Hematopoietic multipotent progenitor cell treated with erythropoietin and hydrocortisone succinate and interleukin-3 and kit ligand, for 6 days (in vitro differentiated cells): ENCODE data around the gene ALOX12B.
A peak's percentile ranks its signal among the peaks of the same experiment; 100 is the strongest.
"Not testable (repeated sequence)": the region's sequence is repeated elsewhere in the genome, so short reads cannot be mapped to it uniquely, and the experiment has no call there.

Source experiments
- DNase-seq: peaks from one replicate; pipeline ENCODE4 v3.0.0-alpha.2; 2015

ALOX12B gene

GRCh38 chr17:8041249-8041928 lies 46.1 kb downstream of the ALOX12B start:
- peak; percentile 89 for DNase-seq

DNA sequence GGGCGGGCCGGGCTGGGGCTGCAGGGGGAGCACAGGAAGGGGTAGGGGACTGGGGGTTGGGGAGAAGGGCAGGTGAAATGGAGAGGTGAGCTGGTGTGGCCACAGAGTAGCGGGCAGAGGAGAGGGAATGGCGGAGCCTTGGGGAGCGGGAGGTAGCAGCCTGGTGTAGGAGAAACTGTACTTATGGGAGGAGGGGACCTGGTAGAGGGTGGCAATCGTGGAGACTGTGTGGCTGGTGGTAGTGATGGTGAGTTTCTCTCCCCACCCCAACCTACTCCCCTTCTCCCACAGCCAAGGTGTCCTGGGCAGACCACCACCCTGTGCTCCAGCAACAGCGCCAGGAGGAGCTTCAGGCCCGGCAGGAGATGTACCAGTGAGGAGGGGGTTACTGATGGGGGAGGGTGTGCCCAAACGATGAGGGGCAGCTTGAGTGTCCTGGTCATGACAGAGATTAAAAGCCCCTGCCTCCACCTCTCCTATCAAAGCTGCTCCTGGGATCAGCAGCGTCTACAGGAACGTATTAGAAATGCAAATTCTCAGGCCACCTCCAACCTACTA lies 47.8 kb downstream of the ALOX12B start:
- no peak for DNase-seq

DNA sequence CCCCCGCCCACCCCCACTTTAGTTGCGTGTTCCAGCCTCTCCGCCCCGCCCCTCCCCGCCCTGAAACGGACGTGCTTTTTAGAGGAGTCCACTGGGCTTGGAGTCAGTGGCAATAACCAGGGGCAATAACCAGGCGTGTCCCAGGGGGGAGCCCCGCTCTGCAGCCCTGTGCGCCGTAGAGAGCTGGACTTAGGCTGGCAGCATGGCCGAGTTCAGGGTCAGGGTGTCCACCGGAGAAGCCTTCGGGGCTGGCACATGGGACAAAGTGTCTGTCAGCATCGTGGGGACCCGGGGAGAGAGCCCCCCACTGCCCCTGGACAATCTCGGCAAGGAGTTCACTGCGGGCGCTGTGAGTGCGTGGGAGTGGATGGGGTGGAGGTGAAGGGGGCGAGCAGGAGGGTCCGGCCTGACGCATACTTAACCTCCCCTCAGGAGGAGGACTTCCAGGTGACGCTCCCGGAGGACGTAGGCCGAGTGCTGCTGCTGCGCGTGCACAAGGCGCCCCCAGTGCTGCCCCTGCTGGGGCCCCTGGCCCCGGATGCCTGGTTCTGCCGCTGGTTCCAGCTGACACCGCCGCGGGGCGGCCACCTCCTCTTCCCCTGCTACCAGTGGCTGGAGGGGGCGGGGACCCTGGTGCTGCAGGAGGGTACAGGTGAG lies 48.4 kb downstream of the ALOX12B start, which contains the start of gene ALOX15B:
Gene ALOX15B (plus strand): TSS at position 106 of the 657 bp plus-strand sequence. CDS start 97 bp downstream, at position 203.
- DNase-seq, result no peak

DNA sequence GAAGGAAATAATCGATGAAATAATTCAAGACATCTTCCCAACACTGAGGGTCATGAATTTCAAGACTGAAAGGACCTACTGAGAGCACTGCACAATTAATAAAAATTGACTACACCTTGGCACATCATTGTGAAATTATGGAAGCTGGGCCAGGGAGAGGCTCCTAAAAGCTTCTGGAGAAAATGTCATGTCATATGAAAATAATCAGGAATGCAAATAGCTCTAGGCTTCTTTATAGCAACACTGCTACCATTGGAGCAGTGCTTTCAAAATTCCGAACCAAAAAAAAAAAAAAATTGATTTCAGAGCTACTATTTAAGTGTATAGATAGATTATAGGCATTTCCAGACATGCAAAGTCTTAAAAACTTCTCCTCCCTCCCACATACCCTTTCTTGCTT lies 55.1 kb downstream of the ALOX12B start:
- DNase-seq, result no peak

DNA sequence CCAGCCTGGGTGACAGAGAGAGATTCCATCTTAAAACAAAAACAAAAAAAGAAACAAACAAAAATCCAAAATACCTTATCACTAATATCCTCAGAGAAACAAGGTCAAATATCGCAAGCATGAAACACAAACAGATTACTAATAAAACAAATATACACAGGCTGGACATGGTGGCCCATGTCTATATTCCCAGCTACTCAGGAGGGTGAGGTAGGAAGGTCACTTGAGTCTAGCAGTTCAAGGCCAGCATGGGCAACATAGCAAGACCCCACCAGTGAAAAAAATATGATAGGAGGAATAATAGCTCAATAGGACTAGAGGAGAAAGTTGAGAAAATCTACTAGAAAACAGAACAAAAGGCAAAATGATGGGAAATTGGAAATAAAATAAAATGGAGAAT lies 55.6 kb downstream of the ALOX12B start:
- DNase-seq, result no peak

- no peak for DNase-seq
Observed at GRCh38 chr17:8031261-8031661, 56.3 kb downstream of the ALOX12B start.

- peak; percentile 64 for DNase-seq
Observed at GRCh38 chr17:8029121-8029520, 58.4 kb downstream of the ALOX12B start.

- DNase-seq, result no peak
Observed at GRCh38 chr17:8025176-8025911, 62.2 kb downstream of the ALOX12B start.

- DNase-seq, result not testable (repeated sequence)
Observed at GRCh38 chr17:8024161-8024560, 63.4 kb downstream of the ALOX12B start.
